HepG2 (cell line): Measurements from ENCODE around the gene SPRED2. TPM values are rescaled to one million over a fixed set of nuclear protein-coding genes. Genes with fewer than 3 reads are reported as not detected.

Source experiments
- AGO2 ChIP-seq: fragments of 200-400 bp; formaldehyde crosslinking; optimal IDR thresholded peaks from 2 replicates; pipeline ENCODE3; 2017; ENCODE audit warnings: mild to moderate bottlenecking, low read depth, low read length, moderate library complexity
- AKAP8 ChIP-seq: sonication (generic); formaldehyde crosslinking; IDR thresholded peaks from 2 replicates; pipeline ENCODE4 v1.5.1; 2020; ENCODE audit warnings: mild to moderate bottlenecking, missing genetic modification reagents
- BCL6 ChIP-seq: IDR thresholded peaks from 2 replicates; pipeline ENCODE4 v1.6.1; 2016; ENCODE audit warnings: missing genetic modification reagents, missing compliant biosample characterization
- HMGA1 ChIP-seq: sonication (generic); formaldehyde crosslinking; conservative IDR thresholded peaks from 2 replicates; pipeline ENCODE4 v1.4.0; 2020; ENCODE audit warnings: missing genetic modification reagents
- HOXA5 ChIP-seq: sonication (generic); formaldehyde crosslinking; IDR thresholded peaks from 2 replicates; pipeline ENCODE4 v1.4.0; 2020; ENCODE audit warnings: missing genetic modification reagents
- MEF2D ChIP-seq: sonication (generic); formaldehyde crosslinking; IDR thresholded peaks from 2 replicates; pipeline ENCODE4 v1.5.1; 2020; ENCODE audit warnings: mild to moderate bottlenecking, missing genetic modification reagents
- PHF21A ChIP-seq: sonication (generic); formaldehyde crosslinking; IDR thresholded peaks from 2 replicates; pipeline ENCODE4 v1.5.0; 2020; ENCODE audit warnings: mild to moderate bottlenecking, missing genetic modification reagents
- POGZ ChIP-seq: sonication (generic); formaldehyde crosslinking; IDR thresholded peaks from 2 replicates; pipeline ENCODE4 v1.4.0; 2020; ENCODE audit warnings: mild to moderate bottlenecking, missing genetic modification reagents
- ZNF329 ChIP-seq: sonication (generic); formaldehyde crosslinking; IDR thresholded peaks from 2 replicates; pipeline ENCODE4 v1.9.0; 2021; ENCODE audit warnings: low read depth, mild to moderate bottlenecking, missing genetic modification reagents
- ZNF605 ChIP-seq: sonication (generic); formaldehyde crosslinking; IDR thresholded peaks from 2 replicates; pipeline ENCODE4 v1.8.0; 2022; ENCODE audit warnings: mild to moderate bottlenecking, missing genetic modification reagents
- ZNF747 ChIP-seq: sonication (generic); formaldehyde crosslinking; IDR thresholded peaks from 2 replicates; pipeline ENCODE4 v1.8.1; 2023; ENCODE audit warnings: missing genetic modification reagents, mild to moderate bottlenecking, borderline replicate concordance
- ZNF83 ChIP-seq: sonication (generic); formaldehyde crosslinking; IDR thresholded peaks from 2 replicates; pipeline ENCODE4 v1.4.0; 2020; ENCODE audit warnings: missing genetic modification reagents, mild to moderate bottlenecking, borderline replicate concordance
- polyA plus RNA-seq, 8 experiments: library from polyadenylated mRNA; depleted of rRNA in 3 of 8; stranded (reverse) in 7 of 8; unstranded in 1 of 8; fragments of >200 nt; fragmentation: Illumina TruSeq in 4 of 8; extraction: Trizol in 4 of 8; gene quantifications; 2 replicates each; pipeline versions ENCODE4 v1.2.1 to v1.2.3, GENCODE V29; 2011 to 2016; ENCODE audit warnings: low read depth in 4 of 8, missing spikeins in 1 of 8, mixed read lengths in 1 of 8; ENCODE audit not compliant: insufficient read depth in 1 of 8
- total RNA-seq, 5 experiments: library from RNA; depleted of rRNA; stranded (reverse); fragments of >200 nt; fragmentation: Illumina TruSeq; extraction: Trizol; gene quantifications; 2 replicates each; pipeline ENCODE4 v1.2.3, GENCODE V29; 2016; ENCODE audit warnings: low read depth in 1 of 5
- TF ChIP-seq, protein P1 (sequence below): sonication (generic); formaldehyde crosslinking; IDR thresholded peaks from 2 replicates; pipeline ENCODE4 v1.5.0; 2020; ENCODE audit warnings: missing genetic modification reagents
- TF ChIP-seq, protein P2 (sequence below): sonication (generic); formaldehyde crosslinking; IDR thresholded peaks from 2 replicates; pipeline ENCODE4 v1.4.0; 2020; ENCODE audit warnings: missing genetic modification reagents
- TF ChIP-seq, protein P3 (sequence below), 2 experiments: sonication (generic) in 1 of 2; formaldehyde crosslinking in 1 of 2; IDR thresholded peaks; 2 replicates each; pipeline versions ENCODE4 v1.5.1 to v1.6.1; 2011 to 2020; ENCODE audit warnings: borderline replicate concordance in 1 of 2, low read depth in 1 of 2, low read length in 1 of 2, mild to moderate bottlenecking in 1 of 2, missing genetic modification reagents in 1 of 2, moderate library complexity in 1 of 2
- TF ChIP-seq, protein P4 (sequence below): sonication (generic); formaldehyde crosslinking; conservative IDR thresholded peaks from 2 replicates; pipeline ENCODE4 v1.4.0; 2020; ENCODE audit warnings: missing genetic modification reagents

The SPRED2 gene
- total and polyA plus RNA-seq, 2 of the 13 experiments (the other 11 are each of a cell fraction or from before 2014, with no cell fraction given) = 13.0 to 37.0 TPM

DNA sequence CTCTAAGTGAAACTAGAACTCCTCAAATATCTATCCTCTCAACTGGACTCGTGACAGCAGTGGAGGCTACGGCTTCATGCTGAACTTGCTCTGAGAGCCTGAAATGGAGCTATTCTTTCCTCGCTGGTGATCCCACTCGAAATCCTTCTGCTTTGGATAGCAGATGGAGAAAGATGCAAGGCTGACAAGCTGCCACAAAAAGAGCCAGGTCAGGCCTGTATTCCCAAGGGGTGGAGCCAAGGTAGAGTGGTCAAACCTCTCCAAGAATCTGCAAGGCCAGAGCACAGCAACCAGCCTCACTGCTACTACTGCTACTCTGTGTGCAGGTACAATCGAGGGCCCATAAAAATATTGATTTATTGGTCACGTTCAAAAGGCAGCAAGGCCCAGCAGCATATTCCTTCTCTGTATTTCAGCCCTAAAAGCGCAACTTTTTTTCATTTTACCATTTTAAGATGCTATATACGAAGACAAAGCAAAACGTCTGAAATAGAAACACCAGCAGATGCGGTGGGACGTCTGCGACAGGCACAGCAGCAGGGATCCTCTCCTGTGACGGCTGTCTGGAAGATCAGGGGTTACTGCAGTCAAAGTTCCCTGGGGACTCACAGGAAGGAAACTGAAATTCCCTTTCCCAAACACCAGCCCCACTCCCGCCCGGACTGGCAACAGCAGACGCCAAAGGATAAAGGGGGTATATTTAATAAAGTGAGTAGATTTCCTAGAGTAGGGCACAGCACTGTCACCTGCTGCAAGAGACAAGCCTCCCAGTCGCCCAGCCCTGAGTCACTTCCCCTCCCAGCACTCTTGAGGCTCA is 2.4 kb downstream of the SPRED2 start (continued):
- TF ChIP-seq, protein P1, sequence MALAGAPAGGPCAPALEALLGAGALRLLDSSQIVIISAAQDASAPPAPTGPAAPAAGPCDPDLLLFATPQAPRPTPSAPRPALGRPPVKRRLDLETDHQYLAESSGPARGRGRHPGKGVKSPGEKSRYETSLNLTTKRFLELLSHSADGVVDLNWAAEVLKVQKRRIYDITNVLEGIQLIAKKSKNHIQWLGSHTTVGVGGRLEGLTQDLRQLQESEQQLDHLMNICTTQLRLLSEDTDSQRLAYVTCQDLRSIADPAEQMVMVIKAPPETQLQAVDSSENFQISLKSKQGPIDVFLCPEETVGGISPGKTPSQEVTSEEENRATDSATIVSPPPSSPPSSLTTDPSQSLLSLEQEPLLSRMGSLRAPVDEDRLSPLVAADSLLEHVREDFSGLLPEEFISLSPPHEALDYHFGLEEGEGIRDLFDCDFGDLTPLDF = 0 out of 2 replicates have a peak, but pooled peaks have one; percentile 5
- TF ChIP-seq ZNF83 = no peak
- TF ChIP-seq ZNF329 (CRISPR knock-in tag) = no peak
- TF ChIP-seq, protein P2, sequence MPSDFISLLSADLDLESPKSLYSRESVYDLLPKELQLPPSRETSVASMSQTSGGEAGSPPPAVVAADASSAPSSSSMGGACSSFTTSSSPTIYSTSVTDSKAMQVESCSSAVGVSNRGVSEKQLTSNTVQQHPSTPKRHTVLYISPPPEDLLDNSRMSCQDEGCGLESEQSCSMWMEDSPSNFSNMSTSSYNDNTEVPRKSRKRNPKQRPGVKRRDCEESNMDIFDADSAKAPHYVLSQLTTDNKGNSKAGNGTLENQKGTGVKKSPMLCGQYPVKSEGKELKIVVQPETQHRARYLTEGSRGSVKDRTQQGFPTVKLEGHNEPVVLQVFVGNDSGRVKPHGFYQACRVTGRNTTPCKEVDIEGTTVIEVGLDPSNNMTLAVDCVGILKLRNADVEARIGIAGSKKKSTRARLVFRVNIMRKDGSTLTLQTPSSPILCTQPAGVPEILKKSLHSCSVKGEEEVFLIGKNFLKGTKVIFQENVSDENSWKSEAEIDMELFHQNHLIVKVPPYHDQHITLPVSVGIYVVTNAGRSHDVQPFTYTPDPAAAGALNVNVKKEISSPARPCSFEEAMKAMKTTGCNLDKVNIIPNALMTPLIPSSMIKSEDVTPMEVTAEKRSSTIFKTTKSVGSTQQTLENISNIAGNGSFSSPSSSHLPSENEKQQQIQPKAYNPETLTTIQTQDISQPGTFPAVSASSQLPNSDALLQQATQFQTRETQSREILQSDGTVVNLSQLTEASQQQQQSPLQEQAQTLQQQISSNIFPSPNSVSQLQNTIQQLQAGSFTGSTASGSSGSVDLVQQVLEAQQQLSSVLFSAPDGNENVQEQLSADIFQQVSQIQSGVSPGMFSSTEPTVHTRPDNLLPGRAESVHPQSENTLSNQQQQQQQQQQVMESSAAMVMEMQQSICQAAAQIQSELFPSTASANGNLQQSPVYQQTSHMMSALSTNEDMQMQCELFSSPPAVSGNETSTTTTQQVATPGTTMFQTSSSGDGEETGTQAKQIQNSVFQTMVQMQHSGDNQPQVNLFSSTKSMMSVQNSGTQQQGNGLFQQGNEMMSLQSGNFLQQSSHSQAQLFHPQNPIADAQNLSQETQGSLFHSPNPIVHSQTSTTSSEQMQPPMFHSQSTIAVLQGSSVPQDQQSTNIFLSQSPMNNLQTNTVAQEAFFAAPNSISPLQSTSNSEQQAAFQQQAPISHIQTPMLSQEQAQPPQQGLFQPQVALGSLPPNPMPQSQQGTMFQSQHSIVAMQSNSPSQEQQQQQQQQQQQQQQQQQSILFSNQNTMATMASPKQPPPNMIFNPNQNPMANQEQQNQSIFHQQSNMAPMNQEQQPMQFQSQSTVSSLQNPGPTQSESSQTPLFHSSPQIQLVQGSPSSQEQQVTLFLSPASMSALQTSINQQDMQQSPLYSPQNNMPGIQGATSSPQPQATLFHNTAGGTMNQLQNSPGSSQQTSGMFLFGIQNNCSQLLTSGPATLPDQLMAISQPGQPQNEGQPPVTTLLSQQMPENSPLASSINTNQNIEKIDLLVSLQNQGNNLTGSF (CRISPR knock-in tag) = no peak
- TF ChIP-seq, protein P3, sequence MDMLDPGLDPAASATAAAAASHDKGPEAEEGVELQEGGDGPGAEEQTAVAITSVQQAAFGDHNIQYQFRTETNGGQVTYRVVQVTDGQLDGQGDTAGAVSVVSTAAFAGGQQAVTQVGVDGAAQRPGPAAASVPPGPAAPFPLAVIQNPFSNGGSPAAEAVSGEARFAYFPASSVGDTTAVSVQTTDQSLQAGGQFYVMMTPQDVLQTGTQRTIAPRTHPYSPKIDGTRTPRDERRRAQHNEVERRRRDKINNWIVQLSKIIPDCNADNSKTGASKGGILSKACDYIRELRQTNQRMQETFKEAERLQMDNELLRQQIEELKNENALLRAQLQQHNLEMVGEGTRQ (IDR thresholded peaks at IDR 0.05; ENCODE audit: low read depth, low read length) = no peak
- TF ChIP-seq, protein P3 (CRISPR knock-in tag; IDR thresholded peaks at IDR 0.05; ENCODE audit: borderline replicate concordance) = no peak
- 0 out of 2 replicates have a peak, but pooled peaks have one; percentile 11 for TF ChIP-seq PHF21A
- TF ChIP-seq ZNF605 (CRISPR knock-in tag) = no peak
- TF ChIP-seq POGZ (CRISPR knock-in tag) = peak; percentile 35; the same call in 1 of the 2 replicates
- TF ChIP-seq HOXA5 (CRISPR knock-in tag) = no peak
- no peak for TF ChIP-seq AGO2
- TF ChIP-seq AKAP8 (CRISPR knock-in tag) = peak; percentile 17; the same call in 1 of the 2 replicates
- TF ChIP-seq ZNF747 (CRISPR knock-in tag) = 0 out of 2 replicates have a peak, but pooled peaks have one; percentile 44
- TF ChIP-seq, protein P4, sequence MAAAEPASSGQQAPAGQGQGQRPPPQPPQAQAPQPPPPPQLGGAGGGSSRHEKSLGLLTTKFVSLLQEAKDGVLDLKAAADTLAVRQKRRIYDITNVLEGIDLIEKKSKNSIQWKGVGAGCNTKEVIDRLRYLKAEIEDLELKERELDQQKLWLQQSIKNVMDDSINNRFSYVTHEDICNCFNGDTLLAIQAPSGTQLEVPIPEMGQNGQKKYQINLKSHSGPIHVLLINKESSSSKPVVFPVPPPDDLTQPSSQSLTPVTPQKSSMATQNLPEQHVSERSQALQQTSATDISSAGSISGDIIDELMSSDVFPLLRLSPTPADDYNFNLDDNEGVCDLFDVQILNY (CRISPR knock-in tag) = no peak
- no peak for TF ChIP-seq BCL6
- no peak for TF ChIP-seq HMGA1 (CRISPR knock-in tag)
- no peak for TF ChIP-seq MEF2D (CRISPR knock-in tag)
